EL (cell line): ENCODE data around the gene POU2AF1.

ENCODE experiments used
- DNase-seq: peaks from one replicate; pipeline ENCODE4 v3.0.0-alpha.2; 2016

POU2AF1 gene

GRCh38 chr11:111310088-111310487 is 69.0 kb downstream of the POU2AF1 start:
- DNase-seq: no peak

GRCh38 chr11:111309215-111309915 is 69.7 kb downstream of the POU2AF1 start:
- no peak for DNase-seq

- DNase-seq: no peak
Measured at GRCh38 chr11:111308140-111308539, 70.9 kb downstream of the POU2AF1 start.

DNA sequence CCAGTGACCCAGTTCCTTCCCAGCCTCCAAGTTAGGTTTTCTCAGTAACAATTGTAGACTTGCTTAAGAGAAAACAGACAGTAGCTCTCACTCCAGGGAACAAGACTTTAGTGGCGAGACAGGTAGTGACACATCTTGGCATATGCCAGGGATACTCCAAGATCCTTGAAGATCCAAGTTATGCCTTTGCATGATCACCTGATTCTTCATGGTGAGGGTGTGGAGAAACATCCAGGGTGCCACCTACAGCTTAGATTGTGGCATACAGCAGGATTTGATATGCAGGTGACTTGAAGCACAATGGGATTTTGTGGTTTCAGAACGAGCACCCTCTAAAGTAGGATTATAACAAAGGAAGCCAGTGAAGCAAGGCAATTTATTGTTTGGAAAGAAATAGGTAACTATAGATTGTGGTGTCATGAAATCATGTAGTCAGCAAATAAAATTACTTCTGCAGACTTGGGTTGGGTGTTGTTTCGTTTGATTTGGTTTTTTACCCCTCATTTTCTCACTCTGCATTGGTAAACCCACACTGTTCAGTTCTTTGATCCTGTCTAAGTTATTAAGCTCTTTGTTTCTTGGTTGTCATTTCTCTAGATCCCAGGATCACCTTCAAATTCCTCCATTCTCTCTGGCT is 71.5 kb downstream of the POU2AF1 start:
- DNase-seq: no peak

- DNase-seq: no peak
Measured at GRCh38 chr11:111306321-111306720, 72.8 kb downstream of the POU2AF1 start.

DNA sequence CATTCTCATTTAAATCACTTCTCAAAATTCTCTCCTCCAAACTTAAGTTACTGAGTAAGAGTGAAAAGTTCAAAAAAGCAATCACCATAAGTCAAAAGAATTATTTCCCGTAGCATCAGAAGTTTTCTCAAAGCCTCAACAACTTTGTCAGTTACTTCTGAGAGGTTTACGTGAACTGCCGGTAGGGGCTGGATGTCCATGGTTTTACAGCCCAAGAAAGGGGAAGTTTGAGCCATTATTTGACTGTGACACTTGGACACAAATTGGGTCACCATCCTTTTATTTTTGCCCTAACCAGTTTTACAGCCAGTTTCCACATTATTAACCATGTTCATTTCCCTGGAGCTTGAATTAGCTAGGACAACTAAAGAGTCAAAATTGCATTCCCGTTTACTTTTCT is 73.2 kb downstream of the POU2AF1 start:
- no peak for DNase-seq

DNA sequence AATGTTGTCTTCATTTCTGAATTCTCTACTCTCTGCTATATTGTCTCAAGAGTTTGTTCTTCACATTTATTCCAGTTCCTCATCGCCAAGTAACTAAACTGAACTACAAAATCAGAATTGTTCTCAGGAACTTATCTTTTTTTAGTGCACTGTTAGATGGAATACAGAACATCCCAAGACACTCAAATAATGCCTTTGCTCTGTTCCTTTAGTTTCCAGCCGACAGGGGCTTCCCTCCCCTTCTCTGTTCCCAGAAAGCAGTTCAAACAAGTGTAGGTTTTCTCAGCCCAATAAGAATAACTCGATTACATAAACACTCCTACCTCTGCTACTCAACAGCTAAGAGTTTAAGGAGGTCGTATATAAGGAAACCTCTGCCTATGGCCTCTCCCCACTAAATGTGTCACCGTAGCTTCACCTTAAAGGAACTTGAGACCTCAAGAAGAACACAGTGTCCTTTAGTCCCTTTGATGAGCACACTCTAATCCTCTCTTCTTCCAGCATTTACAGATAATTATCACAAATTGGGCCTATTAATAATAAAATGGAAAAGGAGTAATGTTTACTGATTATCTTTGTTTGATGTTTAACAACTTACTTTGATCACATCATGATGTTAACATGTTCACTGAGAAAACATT is 73.8 kb downstream of the POU2AF1 start:
- DNase-seq: no peak

DNA sequence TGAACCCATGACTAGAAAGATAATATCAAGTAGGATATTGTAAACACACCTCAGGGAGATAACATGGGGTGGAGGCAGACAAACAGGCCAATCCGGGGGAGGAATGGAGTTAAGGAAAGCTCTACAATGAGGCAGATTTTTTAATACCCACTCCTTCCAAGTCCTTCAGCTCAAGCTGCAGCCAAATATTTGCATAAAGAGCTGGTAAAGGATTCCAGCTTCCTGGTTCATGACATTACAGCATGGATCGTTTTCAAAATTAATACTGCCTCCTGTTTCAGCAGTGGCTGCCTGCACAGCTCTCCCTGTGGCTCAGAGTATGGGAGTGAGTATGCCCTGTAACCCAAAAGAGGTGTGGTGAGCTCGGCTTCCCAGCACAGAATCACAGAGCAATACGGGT is 75.6 kb downstream of the POU2AF1 start:
- DNase-seq: no peak

GRCh38 chr11:111302298-111302697 is 76.8 kb downstream of the POU2AF1 start:
- no peak for DNase-seq
